ENCODE data around the gene KCNIP1. TPM values are rescaled to one million over a fixed set of nuclear protein-coding genes. Genes with fewer than 3 reads are reported as not detected.

KCNIP1 gene
- total RNA-seq, 4 donors from 2014 or later, result 0.34 TPM; not detected in 3

DNA sequence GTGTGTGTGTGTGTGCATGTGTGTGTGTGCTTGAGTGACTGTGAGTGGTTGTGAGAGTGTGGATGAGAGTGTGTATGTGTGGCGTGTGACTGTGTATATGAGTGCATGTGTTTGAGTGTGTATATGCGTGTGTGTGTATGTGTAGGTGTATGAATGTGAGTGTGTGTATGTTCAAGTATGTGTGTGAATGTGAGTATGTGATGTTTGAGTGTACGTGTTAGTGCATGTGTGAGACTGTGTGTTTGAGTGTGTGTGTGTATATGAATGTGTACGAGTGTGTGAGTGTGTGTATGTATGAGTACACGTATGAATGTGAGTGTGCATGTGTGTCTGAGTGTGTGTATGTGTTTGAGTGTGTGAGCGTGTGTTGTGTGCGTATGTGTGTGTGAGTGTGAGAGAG, 47.8 kb downstream of the KCNIP1 start:
- Histone ChIP-seq H3K4me1 (peaks cover 8% of the 10 kb centered on the region), H3K9me3 (no peaks in the 10 kb centered on the region), H3K4me3 (no peak overlapping the region), H3K27ac (no peak overlapping the region), H3K27me3 (peaks cover 7% of the 10 kb centered on the region), H3K36me3 (no peaks in the 10 kb centered on the region)
- WGBS, result 92% methylated on average over 7 of the region's 7 CpGs
- TF ChIP-seq POLR2AphosphoS5 (IDR thresholded peaks at IDR 0.05), result no peak
- no peak for TF ChIP-seq POLR2A (IDR thresholded peaks at IDR 0.05)
- no peak for TF ChIP-seq EP300 (IDR thresholded peaks at IDR 0.05)
- TF ChIP-seq, protein P1, sequence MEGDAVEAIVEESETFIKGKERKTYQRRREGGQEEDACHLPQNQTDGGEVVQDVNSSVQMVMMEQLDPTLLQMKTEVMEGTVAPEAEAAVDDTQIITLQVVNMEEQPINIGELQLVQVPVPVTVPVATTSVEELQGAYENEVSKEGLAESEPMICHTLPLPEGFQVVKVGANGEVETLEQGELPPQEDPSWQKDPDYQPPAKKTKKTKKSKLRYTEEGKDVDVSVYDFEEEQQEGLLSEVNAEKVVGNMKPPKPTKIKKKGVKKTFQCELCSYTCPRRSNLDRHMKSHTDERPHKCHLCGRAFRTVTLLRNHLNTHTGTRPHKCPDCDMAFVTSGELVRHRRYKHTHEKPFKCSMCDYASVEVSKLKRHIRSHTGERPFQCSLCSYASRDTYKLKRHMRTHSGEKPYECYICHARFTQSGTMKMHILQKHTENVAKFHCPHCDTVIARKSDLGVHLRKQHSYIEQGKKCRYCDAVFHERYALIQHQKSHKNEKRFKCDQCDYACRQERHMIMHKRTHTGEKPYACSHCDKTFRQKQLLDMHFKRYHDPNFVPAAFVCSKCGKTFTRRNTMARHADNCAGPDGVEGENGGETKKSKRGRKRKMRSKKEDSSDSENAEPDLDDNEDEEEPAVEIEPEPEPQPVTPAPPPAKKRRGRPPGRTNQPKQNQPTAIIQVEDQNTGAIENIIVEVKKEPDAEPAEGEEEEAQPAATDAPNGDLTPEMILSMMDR (IDR thresholded peaks at IDR 0.05), result no peak
- DNase-seq (ENCODE audit: low spot score in 2 of 2), result no peak

DNA sequence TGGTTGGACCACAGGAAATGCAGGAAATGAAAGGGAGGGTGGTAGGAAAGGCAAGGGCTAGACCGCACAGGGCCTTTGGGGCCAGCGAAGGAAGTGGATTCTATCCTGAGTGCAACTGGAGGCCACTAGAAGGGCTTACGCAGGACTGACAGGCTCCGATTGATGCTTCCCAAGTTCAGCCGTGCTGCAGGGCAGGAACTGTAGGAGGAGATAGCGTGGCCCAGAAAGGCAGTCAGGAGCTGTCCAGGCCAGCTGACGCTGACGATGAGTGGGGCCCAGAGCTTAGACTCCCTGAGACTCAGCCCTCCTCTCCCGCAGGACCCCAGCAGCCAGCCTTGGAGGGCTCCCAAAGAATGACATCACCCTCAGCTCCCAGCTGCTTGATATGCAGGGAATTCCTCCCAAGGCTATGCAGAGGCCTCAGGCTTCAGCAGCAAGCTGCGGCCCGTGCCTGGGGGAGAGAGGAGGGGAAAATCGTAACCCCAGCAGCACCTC, 48.8 kb downstream of the KCNIP1 start:
- Histone ChIP-seq H3K27ac (no peak overlapping the region), H3K9me3 (no peaks in the 10 kb centered on the region), H3K4me1 (peaks cover 8% of the 10 kb centered on the region), H3K4me3 (no peak overlapping the region), H3K36me3 (no peaks in the 10 kb centered on the region), H3K27me3 (peaks cover 7% of the 10 kb centered on the region)
- WGBS, result 13% methylated on average over 9 of the region's 12 CpGs
- DNase-seq (ENCODE audit: low spot score in 2 of 2), result no peak
- TF ChIP-seq POLR2A (IDR thresholded peaks at IDR 0.05) (no peak), POLR2AphosphoS5 (IDR thresholded peaks at IDR 0.05) (no peak), EP300 (IDR thresholded peaks at IDR 0.05) (no peak)
- TF ChIP-seq, protein P1 (IDR thresholded peaks at IDR 0.05), result no peak

DNA sequence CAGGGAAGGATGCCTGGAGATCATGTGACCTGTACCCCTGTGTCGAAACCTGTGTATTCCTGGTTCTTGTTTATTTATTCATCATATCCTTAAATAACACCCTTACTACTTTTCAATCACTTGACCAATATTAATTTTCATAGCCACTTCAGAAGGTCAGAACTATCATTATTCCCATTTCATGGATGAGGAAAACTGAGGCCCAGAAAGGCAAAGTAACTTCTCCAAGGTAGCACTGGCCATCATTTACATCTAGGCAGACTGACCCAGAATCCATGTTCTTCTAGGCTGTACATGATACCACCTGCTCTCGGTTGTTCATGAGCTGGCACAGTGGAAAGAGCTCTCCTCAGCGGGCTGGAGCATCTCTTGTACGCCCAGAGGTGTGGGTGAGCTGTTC, 49.4 kb downstream of the KCNIP1 start:
- TF ChIP-seq POLR2A (IDR thresholded peaks at IDR 0.05) (no peak), POLR2AphosphoS5 (IDR thresholded peaks at IDR 0.05) (no peak), EP300 (IDR thresholded peaks at IDR 0.05) (no peak)
- TF ChIP-seq, protein P1 (IDR thresholded peaks at IDR 0.05), result no peak
- Histone ChIP-seq H3K27ac (no peak overlapping the region), H3K4me3 (no peak overlapping the region), H3K4me1 (peaks cover 8% of the 10 kb centered on the region), H3K36me3 (no peaks in the 10 kb centered on the region), H3K27me3 (peaks cover 7% of the 10 kb centered on the region), H3K9me3 (no peaks in the 10 kb centered on the region)
- DNase-seq (ENCODE audit: low spot score in 2 of 2), result no peak
- WGBS, result 84% methylated on average over 3 of the region's 4 CpGs

DNA sequence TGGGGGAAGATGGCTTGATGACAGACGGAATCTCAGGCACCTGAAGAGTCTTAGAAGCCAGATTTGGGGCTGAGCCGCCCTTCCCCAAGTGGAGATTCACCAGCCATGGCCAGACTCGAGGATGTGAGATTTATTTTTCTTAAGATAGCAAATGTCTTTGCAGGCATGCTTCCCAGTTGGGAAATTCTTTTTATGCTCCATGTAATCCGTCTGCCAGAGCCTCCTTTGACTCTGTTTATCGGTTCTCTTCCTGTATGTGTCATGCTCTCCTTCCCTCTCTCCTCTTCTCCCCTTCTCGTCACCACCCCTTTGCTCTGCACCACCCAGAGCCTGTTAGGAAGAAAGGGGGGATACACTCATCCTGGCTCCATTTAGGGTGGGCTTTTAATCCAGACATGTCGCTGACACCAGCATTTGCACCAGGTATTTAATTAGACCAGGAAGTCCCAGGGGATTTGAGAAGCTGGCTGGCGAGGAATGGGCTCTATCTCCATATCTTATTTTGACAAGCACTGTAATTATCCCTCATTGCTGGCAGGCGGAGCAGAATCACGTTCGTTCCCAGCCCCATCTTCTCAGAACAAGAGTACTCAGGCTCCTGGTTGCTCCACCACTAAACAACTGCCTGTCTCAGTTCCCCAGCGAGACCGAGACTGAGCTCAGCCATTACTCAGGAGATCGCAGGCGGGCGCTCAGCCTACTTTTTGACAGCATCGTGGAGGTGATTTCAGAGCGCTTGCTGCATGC, 50.9 kb downstream of the KCNIP1 start:
- Histone ChIP-seq H3K27ac (no peak overlapping the region), H3K27me3 (peaks cover 7% of the 10 kb centered on the region), H3K9me3 (no peaks in the 10 kb centered on the region), H3K4me1 (peaks cover 8% of the 10 kb centered on the region), H3K4me3 (no peak overlapping the region), H3K36me3 (no peaks in the 10 kb centered on the region)
- TF ChIP-seq EP300 (IDR thresholded peaks at IDR 0.05) (no peak), POLR2A (IDR thresholded peaks at IDR 0.05) (no peak), POLR2AphosphoS5 (IDR thresholded peaks at IDR 0.05) (no peak)
- TF ChIP-seq, protein P1 (IDR thresholded peaks at IDR 0.05), result no peak
- DNase-seq (ENCODE audit: low spot score in 2 of 2), result no peak
- WGBS, result 58% methylated on average over 18 of the region's 18 CpGs

DNA sequence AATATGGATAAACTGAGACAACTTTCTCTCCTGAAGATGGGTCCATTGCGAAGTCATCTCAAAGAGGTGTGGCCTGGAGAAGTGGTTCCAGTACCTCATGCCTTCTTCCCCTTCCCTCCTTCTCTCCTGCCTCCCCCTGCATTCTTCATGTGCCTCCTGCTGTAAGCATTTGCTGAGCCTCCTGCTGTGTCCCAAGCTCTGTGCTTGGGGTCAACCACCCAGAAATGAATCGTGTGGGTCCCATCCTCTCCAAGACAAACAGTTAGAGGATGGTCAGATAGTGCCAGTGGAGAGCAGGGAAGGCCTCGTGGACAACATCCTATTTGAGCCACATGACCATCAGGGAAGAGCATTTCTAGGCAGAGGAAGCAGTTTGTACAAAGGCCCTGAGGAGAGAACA, 53.5 kb downstream of the KCNIP1 start:
- Histone ChIP-seq H3K27ac (no peak overlapping the region), H3K36me3 (no peaks in the 10 kb centered on the region), H3K4me1 (peaks cover 8% of the 10 kb centered on the region), H3K4me3 (no peak overlapping the region), H3K9me3 (no peaks in the 10 kb centered on the region), H3K27me3 (peaks cover 16% of the 10 kb centered on the region)
- TF ChIP-seq POLR2AphosphoS5 (IDR thresholded peaks at IDR 0.05), result no peak
- TF ChIP-seq EP300 (IDR thresholded peaks at IDR 0.05), result no peak
- no peak for TF ChIP-seq POLR2A (IDR thresholded peaks at IDR 0.05)
- TF ChIP-seq, protein P1 (IDR thresholded peaks at IDR 0.05), result no peak
- 77% methylated on average over 3 of the region's 3 CpGs for WGBS
- DNase-seq (ENCODE audit: low spot score in 2 of 2), result no peak
